ENCODE results near the gene ZNF566.

GRCh38 chr19:36497001-36497400 is 7.6 kb upstream of the ZNF566 start:
- TF ChIP-seq, protein P1, sequence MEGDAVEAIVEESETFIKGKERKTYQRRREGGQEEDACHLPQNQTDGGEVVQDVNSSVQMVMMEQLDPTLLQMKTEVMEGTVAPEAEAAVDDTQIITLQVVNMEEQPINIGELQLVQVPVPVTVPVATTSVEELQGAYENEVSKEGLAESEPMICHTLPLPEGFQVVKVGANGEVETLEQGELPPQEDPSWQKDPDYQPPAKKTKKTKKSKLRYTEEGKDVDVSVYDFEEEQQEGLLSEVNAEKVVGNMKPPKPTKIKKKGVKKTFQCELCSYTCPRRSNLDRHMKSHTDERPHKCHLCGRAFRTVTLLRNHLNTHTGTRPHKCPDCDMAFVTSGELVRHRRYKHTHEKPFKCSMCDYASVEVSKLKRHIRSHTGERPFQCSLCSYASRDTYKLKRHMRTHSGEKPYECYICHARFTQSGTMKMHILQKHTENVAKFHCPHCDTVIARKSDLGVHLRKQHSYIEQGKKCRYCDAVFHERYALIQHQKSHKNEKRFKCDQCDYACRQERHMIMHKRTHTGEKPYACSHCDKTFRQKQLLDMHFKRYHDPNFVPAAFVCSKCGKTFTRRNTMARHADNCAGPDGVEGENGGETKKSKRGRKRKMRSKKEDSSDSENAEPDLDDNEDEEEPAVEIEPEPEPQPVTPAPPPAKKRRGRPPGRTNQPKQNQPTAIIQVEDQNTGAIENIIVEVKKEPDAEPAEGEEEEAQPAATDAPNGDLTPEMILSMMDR (IDR thresholded peaks at IDR 0.05), result no peak
- TF ChIP-seq POLR2AphosphoS5 (IDR thresholded peaks at IDR 0.05) (no peak), POLR2A (IDR thresholded peaks at IDR 0.05) (no peak)

Data from prostate gland (tissue), 2 donors.